CD4-positive, alpha-beta memory T cell (primary cell): ENCODE results near the gene SLC2A14. TPM values are rescaled to one million over a fixed set of nuclear protein-coding genes. Genes with fewer than 3 reads are reported as not detected.

Experiments used
- CTCF ChIA-PET: fragments of 350-600 bp; sonication (Branson Sonifier 250); formaldehyde crosslinking; loops from one replicate; lab custom pipeline; 2021; ENCODE audit warnings: inconsistent platforms; ENCODE audit not compliant: partially characterized antibody; lab: Charles Lee
- POLR2A ChIA-PET: fragments of 350-600 bp; sonication (Branson Sonifier 250); formaldehyde crosslinking; loops from one replicate; lab custom pipeline; 2021; ENCODE audit not compliant: partially characterized antibody; lab: Charles Lee
- DNase-seq, 5 donors: peaks; one replicate each; pipeline versions ENCODE4 v3.0.0 to v3.0.0-alpha.2; 2020 to 2022; ENCODE audit warnings: mixed read lengths in 1 of 5
- H3K27ac ChIP-seq: one replicate; pipeline ENCODE4 v1.7.0; 2013; ENCODE audit warnings: low read depth, low read length
- H3K27me3 ChIP-seq: 2 replicates; pipeline ENCODE4 v1.7.0; 2013; ENCODE audit warnings: mild to moderate bottlenecking, low read length, moderate library complexity; ENCODE audit not compliant: insufficient read depth
- H3K36me3 ChIP-seq: 2 replicates; pipeline ENCODE4 v1.7.0; 2013; ENCODE audit warnings: mild to moderate bottlenecking, low read length, moderate library complexity; ENCODE audit not compliant: insufficient read depth
- H3K4me1 ChIP-seq: 2 replicates; pipeline ENCODE4 v1.7.0; 2013; ENCODE audit warnings: mild to moderate bottlenecking, low read length, moderate library complexity; ENCODE audit not compliant: insufficient read depth
- H3K4me3 ChIP-seq, 2 donors: one replicate each; pipeline ENCODE4 v1.7.0; 2013; ENCODE audit warnings: low read length in 2 of 2, mild to moderate bottlenecking in 1 of 2
- H3K9me3 ChIP-seq, 2 donors: one replicate each; pipeline ENCODE4 v1.7.0; 2013; ENCODE audit warnings: low read length in 2 of 2, control low read depth in 1 of 2; ENCODE audit not compliant: control insufficient read depth in 1 of 2
- H3K27ac Mint-ChIP-seq, 7 donors: one replicate each; pipeline ENCODE4 v1.8.0; 2020 to 2021; ENCODE audit warnings: mixed read lengths in 7 of 7, mild to moderate bottlenecking in 6 of 7, inconsistent platforms in 3 of 7, moderate library complexity in 3 of 7
- H3K27me3 Mint-ChIP-seq, 2 donors: one replicate each; pipeline ENCODE4 v1.8.0; 2020 to 2021; ENCODE audit warnings: mixed read lengths in 2 of 2
- H3K36me3 Mint-ChIP-seq, 2 donors: one replicate each; pipeline ENCODE4 v1.8.0; 2020 to 2021; ENCODE audit warnings: mixed read lengths in 2 of 2, inconsistent platforms in 1 of 2, mild to moderate bottlenecking in 1 of 2
- H3K4me1 Mint-ChIP-seq, 4 donors: one replicate each; pipeline ENCODE4 v1.8.0; 2020 to 2021; ENCODE audit warnings: mixed read lengths in 4 of 4, mild to moderate bottlenecking in 1 of 4
- H3K4me3 Mint-ChIP-seq, 8 donors: one replicate each; pipeline ENCODE4 v1.8.0; 2020 to 2021; ENCODE audit warnings: mixed read lengths in 8 of 8, mild to moderate bottlenecking in 7 of 8, moderate library complexity in 6 of 8, inconsistent platforms in 3 of 8
- H3K9me3 Mint-ChIP-seq, 8 donors: one replicate each; pipeline ENCODE4 v1.8.0; 2020 to 2021; ENCODE audit warnings: mixed read lengths in 8 of 8, mild to moderate bottlenecking in 5 of 8, inconsistent platforms in 3 of 8, moderate library complexity in 1 of 8
- intact Hi-C: fragments of 100-400 bp; cut with micrococcal nuclease; formaldehyde crosslinking; loops from one replicate; pipeline ENCODE4 v1.15.1; 2023
- polyA plus RNA-seq, 2 donors: library from polyadenylated mRNA; unstranded; fragments of 300-500 nt; fragmentation: Illumina TruSeq; gene quantifications; one replicate each; pipeline ENCODE4 v1.2.3, GENCODE V29; 2021
- total RNA-seq, 2 experiments: library from RNA; stranded (reverse); gene quantifications; one replicate each; pipeline ENCODE4 v1.2.3, GENCODE V29; 2021

The SLC2A14 gene
- total and polyA plus RNA-seq, 4 experiments from 2014 or later: 3.5 TPM; not detected in 2

GRCh38 chr12:7769999-7770398, 102.7 kb downstream of the SLC2A14 start:
- Histone ChIP-seq H3K4me3 (no peak overlapping the region), H3K4me1 (no peaks in the 10 kb centered on the region), H3K27ac (no peak overlapping the region), H3K27me3 (no peaks in the 10 kb centered on the region), H3K36me3 (no peaks in the 10 kb centered on the region), H3K9me3 (no peaks in the 10 kb centered on the region)
- POLR2A ChIA-PET: no interaction called here
- DNase-seq: no peak
- no peaks in the 10 kb centered on the region for H3K4me1 Mint-ChIP-seq
- H3K27me3 Mint-ChIP-seq: peaks cover 0 to 2% of the 10 kb centered on the region in 2 donors
- no peaks in the 10 kb centered on the region for H3K36me3 Mint-ChIP-seq
- peak overlapping the region in 1 of 8 donors; percentile 18 for H3K4me3 Mint-ChIP-seq
- no peak overlapping the region for H3K27ac Mint-ChIP-seq
- no peaks in the 10 kb centered on the region for H3K9me3 Mint-ChIP-seq
- CTCF ChIA-PET: no interaction called here
- intact Hi-C loops: no loop called here

Other genes starting within 250 kb of the SLC2A14 start
- not detected for gene APOBEC1, start 207.0 kb downstream of the SLC2A14 start, total RNA-seq
- gene APOBEC1, start 207.0 kb downstream of the SLC2A14 start, polyA plus RNA-seq: not detected
- gene GDF3, start 177.1 kb downstream of the SLC2A14 start, total RNA-seq: not detected
- not detected for gene GDF3, start 177.1 kb downstream of the SLC2A14 start, polyA plus RNA-seq
- gene DPPA3, start 161.5 kb downstream of the SLC2A14 start, total RNA-seq: not detected
- gene DPPA3, start 161.5 kb downstream of the SLC2A14 start, polyA plus RNA-seq: not detected
- gene CLEC4C, start 125.5 kb downstream of the SLC2A14 start, total RNA-seq: not detected
- gene CLEC4C, start 125.5 kb downstream of the SLC2A14 start, polyA plus RNA-seq: not detected
- gene NANOGNB, start 107.7 kb downstream of the SLC2A14 start, total RNA-seq: not detected
- gene NANOGNB, start 107.7 kb downstream of the SLC2A14 start, polyA plus RNA-seq: not detected
- not detected for gene NANOG, start 83.5 kb downstream of the SLC2A14 start, total RNA-seq
- gene NANOG, start 83.5 kb downstream of the SLC2A14 start, polyA plus RNA-seq: not detected
- 100 to 1,000 TPM; 157 to 158 TPM for gene SLC2A3, start 63.3 kb upstream of the SLC2A14 start, total RNA-seq
- 100 to 1,000 TPM; 100 to 275 TPM for gene SLC2A3, start 63.3 kb upstream of the SLC2A14 start, polyA plus RNA-seq
- gene FOXJ2, start 159.8 kb upstream of the SLC2A14 start, total RNA-seq: 10 to 100 TPM; 32.4 to 33.4 TPM
- gene FOXJ2, start 159.8 kb upstream of the SLC2A14 start, polyA plus RNA-seq: 10 to 100 TPM in 1 of 2 donors, 1 to 10 TPM in 1; 4.8 to 18.3 TPM
- 1 to 10 TPM; 4.6 to 6.1 TPM for gene C3AR1, start 193.4 kb upstream of the SLC2A14 start, total RNA-seq
- gene C3AR1, start 193.4 kb upstream of the SLC2A14 start, polyA plus RNA-seq: 10 to 100 TPM in 1 of 2 donors, 1 to 10 TPM in 1; 8.6 to 10.6 TPM
- 10 to 100 TPM; 59.2 to 59.5 TPM for gene NECAP1, start 209.4 kb upstream of the SLC2A14 start, total RNA-seq
- gene NECAP1, start 209.4 kb upstream of the SLC2A14 start, polyA plus RNA-seq: 10 to 100 TPM; 24.3 to 29.3 TPM